GM19238 (cell line): ENCODE measurements around the gene TEX30.

Source experiments
- DNase-seq: peaks from one replicate; pipeline ENCODE4 v3.0.0; 2011; ENCODE audit warnings: low spot score; ENCODE audit not compliant: insufficient read length

The TEX30 gene

GRCh38 chr13:102718746-102719145, 54.8 kb downstream of the TEX30 start:
- DNase-seq, result no peak
